Stimulated activated CD4-positive, alpha-beta T cell treated with anti-CD3 and anti-CD28 coated beads, Interleukin-12 subunit alpha, Interleukin-12 subunit beta, amount 100 ng/mL, for 4 hours (primary cell): Measurements from ENCODE around the gene VTI1A.
"Not testable (repeated sequence)": the region's sequence is repeated elsewhere in the genome, so short reads cannot be mapped to it uniquely, and the experiment has no call there.

Experiments
- DNase-seq: peaks from one replicate; pipeline ENCODE4 v3.0.0-alpha.2; 2020

The VTI1A gene

GRCh38 chr10:112590786-112591185, 143.8 kb downstream of the VTI1A start:
- DNase-seq: not testable (repeated sequence)

GRCh38 chr10:112593023-112593422, 146.0 kb downstream of the VTI1A start:
- no peak for DNase-seq

- DNase-seq: no peak
These were observed 154.4 kb downstream of the VTI1A start for GRCh38 chr10:112601214-112602090.

- DNase-seq: no peak
These were observed 156.0 kb downstream of the VTI1A start for GRCh38 chr10:112603062-112603461.

GRCh38 chr10:112605063-112605462, 158.0 kb downstream of the VTI1A start:
- no peak for DNase-seq

GRCh38 chr10:112607506-112607905, 160.5 kb downstream of the VTI1A start:
- no peak for DNase-seq

GRCh38 chr10:112613620-112614019, 166.6 kb downstream of the VTI1A start:
- DNase-seq: no peak

GRCh38 chr10:112614072-112614471, 167.1 kb downstream of the VTI1A start:
- DNase-seq: no peak

- no peak for DNase-seq
These were observed 167.6 kb downstream of the VTI1A start for GRCh38 chr10:112614586-112614985.

- DNase-seq: no peak
These were observed 168.3 kb downstream of the VTI1A start for GRCh38 chr10:112615269-112615668.

GRCh38 chr10:112616647-112617046, 169.6 kb downstream of the VTI1A start:
- DNase-seq: no peak

- no peak for DNase-seq
These were observed 171.8 kb downstream of the VTI1A start for GRCh38 chr10:112618814-112619213.

- no peak for DNase-seq
These were observed 172.5 kb downstream of the VTI1A start for GRCh38 chr10:112619556-112619955.

GRCh38 chr10:112622786-112623185, 175.8 kb downstream of the VTI1A start:
- DNase-seq: no peak

GRCh38 chr10:112624546-112625048, 177.6 kb downstream of the VTI1A start:
- DNase-seq: no peak

- DNase-seq: no peak
These were observed 182.1 kb downstream of the VTI1A start for GRCh38 chr10:112628951-112629609.

GRCh38 chr10:112631501-112632400, 184.7 kb downstream of the VTI1A start:
- no peak for DNase-seq

GRCh38 chr10:112634096-112634830, 187.2 kb downstream of the VTI1A start:
- DNase-seq: no peak

GRCh38 chr10:112637901-112638300, 190.9 kb downstream of the VTI1A start:
- DNase-seq: no peak

GRCh38 chr10:112639298-112639697, 192.3 kb downstream of the VTI1A start:
- no peak for DNase-seq

GRCh38 chr10:112640638-112641037, 193.6 kb downstream of the VTI1A start:
- DNase-seq: no peak

- DNase-seq: no peak
These were observed 196.7 kb downstream of the VTI1A start for GRCh38 chr10:112643600-112644264.
